Epithelial cell of esophagus (primary cell): ENCODE data around the gene COPZ2.

Experiments used
- DNase-seq: peaks from one replicate; pipeline ENCODE4 v3.0.0; 2010; ENCODE audit warnings: low read depth
- H3K4me3 ChIP-seq: 2 replicates; pipeline ENCODE4 v1.5.1; 2011; ENCODE audit warnings: mild to moderate bottlenecking, low read length, control low read depth
- TF ChIP-seq, protein P1 (sequence below): IDR thresholded peaks from 2 replicates; pipeline ENCODE4 v1.5.1; 2011; ENCODE audit warnings: low read depth, mild to moderate bottlenecking, low read length, control low read depth, inconsistent platforms; ENCODE audit not compliant: insufficient read depth; ENCODE audit errors: missing control alignments

The COPZ2 gene

GRCh38 chr17:47997586-47997985 is 40.0 kb downstream of the COPZ2 start:
- DNase-seq, result no peak
- TF ChIP-seq, protein P1, sequence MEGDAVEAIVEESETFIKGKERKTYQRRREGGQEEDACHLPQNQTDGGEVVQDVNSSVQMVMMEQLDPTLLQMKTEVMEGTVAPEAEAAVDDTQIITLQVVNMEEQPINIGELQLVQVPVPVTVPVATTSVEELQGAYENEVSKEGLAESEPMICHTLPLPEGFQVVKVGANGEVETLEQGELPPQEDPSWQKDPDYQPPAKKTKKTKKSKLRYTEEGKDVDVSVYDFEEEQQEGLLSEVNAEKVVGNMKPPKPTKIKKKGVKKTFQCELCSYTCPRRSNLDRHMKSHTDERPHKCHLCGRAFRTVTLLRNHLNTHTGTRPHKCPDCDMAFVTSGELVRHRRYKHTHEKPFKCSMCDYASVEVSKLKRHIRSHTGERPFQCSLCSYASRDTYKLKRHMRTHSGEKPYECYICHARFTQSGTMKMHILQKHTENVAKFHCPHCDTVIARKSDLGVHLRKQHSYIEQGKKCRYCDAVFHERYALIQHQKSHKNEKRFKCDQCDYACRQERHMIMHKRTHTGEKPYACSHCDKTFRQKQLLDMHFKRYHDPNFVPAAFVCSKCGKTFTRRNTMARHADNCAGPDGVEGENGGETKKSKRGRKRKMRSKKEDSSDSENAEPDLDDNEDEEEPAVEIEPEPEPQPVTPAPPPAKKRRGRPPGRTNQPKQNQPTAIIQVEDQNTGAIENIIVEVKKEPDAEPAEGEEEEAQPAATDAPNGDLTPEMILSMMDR, result no peak
- H3K4me3 ChIP-seq, result no peak overlapping the region

DNA sequence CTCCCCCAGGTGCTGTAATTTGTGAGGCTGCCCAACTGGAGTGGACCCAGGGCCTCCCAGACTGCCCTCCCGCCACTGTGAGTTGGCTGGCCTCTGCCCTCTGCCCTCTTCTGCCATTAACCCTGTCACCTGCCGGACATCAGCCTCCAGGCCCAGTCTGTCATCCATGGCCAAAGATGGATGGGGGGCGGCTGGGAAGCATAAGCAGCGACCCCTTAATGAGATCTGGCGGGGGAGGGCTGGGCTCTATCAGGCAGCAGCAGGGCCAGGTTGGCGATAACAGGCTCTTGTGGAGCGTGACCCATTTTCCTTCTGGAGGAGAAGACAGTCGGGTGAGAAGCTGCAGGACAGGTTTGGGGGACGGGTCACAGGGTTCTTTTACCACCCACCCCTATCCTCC is 41.4 kb downstream of the COPZ2 start:
- TF ChIP-seq, protein P1, result no peak
- no peak overlapping the region for H3K4me3 ChIP-seq
- DNase-seq, result no peak

DNA sequence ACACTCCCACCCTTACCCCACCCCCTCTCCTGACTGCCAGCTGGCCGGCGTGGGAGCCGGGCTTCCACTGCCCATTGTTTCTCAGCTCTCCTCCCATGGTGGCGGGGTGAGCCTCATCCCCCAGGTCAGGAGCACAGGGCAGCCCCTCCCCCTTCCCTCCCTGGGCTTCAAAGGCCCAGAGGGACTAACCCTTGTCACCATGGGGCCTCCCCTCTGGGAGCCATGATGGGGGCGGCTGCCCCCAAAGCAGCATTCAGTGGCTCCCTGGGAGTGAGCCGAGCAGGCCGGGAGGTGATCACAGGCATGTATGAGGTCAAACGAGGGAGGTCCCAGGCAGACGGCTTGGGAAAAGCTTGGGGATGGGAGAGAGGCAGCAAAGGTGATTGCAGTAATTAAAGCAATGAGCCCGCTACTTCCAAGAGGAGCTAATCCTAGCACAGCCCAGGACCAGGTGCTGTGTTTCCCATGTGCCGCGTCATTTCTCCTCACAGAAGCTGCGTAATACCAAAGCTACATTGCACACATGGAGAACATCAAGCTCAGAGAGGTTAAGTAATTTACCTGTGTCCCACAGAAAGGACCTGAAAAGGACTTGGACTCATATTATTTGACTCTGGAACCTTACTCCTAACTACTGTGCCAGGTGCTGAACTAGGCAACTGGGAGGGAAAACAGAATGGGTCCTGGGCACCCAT is 42.2 kb downstream of the COPZ2 start:
- no peak for DNase-seq
- H3K4me3 ChIP-seq, result no peak overlapping the region
- TF ChIP-seq, protein P1, result no peak

DNA sequence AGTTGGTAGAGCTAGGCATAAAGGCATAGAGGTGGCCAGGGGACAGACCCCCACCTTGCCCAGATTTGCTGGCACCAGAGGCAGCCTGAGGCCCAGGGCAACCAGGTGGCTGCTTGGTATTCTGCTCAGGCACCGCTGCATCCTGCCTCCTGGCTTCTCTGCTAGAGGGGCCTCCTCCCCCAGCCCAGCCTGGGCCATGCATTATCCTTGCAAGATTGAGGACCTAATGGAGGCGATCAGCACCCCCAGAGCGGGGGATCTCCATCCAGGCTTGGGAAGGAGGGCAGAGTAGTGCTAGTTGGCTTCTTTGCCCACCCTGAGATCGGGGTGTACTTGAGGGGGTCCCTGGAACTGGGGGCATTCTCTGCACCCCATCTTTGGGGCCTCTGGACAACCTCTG is 42.9 kb downstream of the COPZ2 start:
- TF ChIP-seq, protein P1, result no peak
- no peak overlapping the region for H3K4me3 ChIP-seq
- no peak for DNase-seq

DNA sequence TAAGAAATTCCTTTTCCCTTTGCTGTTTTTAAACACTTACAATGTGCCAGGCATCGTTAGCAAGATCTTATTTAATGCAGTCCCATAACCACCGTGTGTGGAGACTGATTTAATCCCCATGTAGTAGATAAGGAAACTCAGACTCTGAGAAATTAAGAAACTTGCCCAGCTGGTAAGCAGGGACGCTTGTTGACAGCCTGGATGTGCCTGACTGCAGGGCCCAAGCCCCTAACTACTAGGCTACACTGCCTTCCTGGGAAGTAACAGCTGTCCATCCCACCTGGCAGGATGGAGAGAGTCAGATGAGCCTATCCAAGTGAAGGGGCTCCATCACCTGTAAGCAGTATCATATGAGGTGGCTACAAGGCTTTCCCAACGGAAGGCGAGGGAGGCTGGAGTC is 43.6 kb downstream of the COPZ2 start:
- TF ChIP-seq, protein P1, result no peak
- H3K4me3 ChIP-seq, result no peak overlapping the region
- no peak for DNase-seq

DNA sequence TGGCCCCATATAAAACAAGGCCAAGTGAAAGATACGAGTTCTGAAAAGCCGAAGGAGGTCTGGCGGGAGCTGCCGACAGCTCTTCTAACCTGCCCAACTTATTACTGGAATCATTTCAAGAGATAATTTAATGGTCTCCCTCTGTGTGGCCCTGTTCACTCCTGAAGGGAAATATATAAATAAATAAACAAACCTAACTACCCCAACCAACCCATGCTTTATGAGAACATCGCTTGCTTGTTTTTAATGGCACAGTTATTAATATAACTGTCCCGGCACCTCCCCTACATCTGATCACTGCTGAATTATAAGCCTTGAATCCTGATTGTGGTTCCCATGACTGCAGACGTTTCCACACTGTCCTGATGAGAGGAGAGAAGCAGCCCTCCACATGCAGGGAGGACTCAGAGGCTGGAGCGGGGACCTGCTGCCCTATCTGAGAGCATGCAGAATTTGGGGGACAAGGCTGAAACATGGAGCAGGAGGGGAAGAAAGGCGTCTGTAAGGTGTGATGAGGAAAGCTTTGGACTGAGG is 44.5 kb downstream of the COPZ2 start:
- H3K4me3 ChIP-seq, result no peak overlapping the region
- TF ChIP-seq, protein P1, result no peak
- DNase-seq, result no peak

DNA sequence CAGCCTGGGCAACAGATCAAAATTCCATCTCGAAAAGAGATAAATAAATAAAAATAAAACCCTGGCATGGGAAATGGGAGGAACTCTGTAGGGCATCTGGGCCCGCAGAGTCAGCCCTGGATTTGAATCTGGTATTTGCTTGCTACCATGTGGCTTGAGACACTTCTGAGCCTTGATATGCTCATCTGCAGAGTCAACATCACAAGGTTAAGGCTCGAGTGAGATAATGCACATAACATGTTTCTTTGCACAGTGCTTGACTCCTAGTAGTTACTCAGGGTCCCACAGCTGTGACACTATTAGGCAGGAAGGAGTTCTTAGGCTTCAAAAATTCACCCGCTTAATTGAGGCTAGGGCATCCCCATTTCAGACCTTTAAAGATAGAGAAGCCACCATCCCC is 45.4 kb downstream of the COPZ2 start:
- DNase-seq, result no peak
- no peak overlapping the region for H3K4me3 ChIP-seq
- TF ChIP-seq, protein P1, result no peak
